Measurements from ENCODE around the gene RFX5. TPM values are rescaled to one million over a fixed set of nuclear protein-coding genes. Genes with fewer than 3 reads are reported as not detected.

The RFX5 gene
- total and polyA plus RNA-seq, 2 experiments from 2014 or later = 13.3 to 44.5 TPM

DNA sequence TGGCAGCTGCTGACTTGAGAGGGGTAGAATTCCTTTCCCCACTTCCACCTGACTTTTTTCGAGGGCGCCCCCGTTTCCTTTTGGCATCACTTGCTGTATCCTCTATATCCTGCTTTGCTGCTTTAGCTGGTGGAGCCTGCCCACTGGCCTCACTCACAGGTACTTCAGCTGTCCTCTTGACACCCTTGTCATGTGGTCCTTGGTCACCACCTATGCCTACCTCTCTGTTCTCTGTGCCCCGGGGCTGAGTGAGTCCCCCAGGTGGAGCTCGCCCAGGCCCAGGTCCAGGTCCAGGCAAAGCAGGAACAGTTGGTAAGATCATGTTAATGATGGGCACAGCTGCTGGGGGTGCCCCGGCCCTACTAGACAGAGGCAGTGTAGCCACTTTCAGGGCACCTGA is 4.5 kb downstream of the RFX5 start:
- H3K27ac ChIP-seq (ENCODE audit: low read depth) = no peak overlapping the region
- peaks cover 43% of the 10 kb centered on the region for H3K36me3 Mint-ChIP-seq (ENCODE audit: low read depth)
- peaks cover 10% of the 10 kb centered on the region; the same call in 1 of the 2 replicates for H3K36me3 ChIP-seq (ENCODE audit: insufficient read depth)
- H4K20me1 ChIP-seq (replicated peaks; ENCODE audit: insufficient read depth) = no peaks in the 10 kb centered on the region; the same call in 1 of the 2 replicates
- no peaks in the 10 kb centered on the region for H3K9me2 ChIP-seq (ENCODE audit: insufficient read depth)
- no peak for DNase-seq (ENCODE audit: low spot score)
- H3K79me2 ChIP-seq (replicated peaks; ENCODE audit: insufficient read depth) = peaks cover 16% of the 10 kb centered on the region
- H3K27me3 Mint-ChIP-seq (ENCODE audit: insufficient read depth, low read depth, poor library complexity) = peaks cover 15% of the 10 kb centered on the region
- no peak overlapping the region for H2AFZ ChIP-seq
- peak overlapping the region; percentile 88 for H3K27ac Mint-ChIP-seq
- no peak overlapping the region for H3K4me3 ChIP-seq
- peaks cover 17% of the 10 kb centered on the region for H3K4me1 Mint-ChIP-seq
- no peak overlapping the region for H3K4me3 Mint-ChIP-seq
- TF ChIP-seq, protein P1, sequence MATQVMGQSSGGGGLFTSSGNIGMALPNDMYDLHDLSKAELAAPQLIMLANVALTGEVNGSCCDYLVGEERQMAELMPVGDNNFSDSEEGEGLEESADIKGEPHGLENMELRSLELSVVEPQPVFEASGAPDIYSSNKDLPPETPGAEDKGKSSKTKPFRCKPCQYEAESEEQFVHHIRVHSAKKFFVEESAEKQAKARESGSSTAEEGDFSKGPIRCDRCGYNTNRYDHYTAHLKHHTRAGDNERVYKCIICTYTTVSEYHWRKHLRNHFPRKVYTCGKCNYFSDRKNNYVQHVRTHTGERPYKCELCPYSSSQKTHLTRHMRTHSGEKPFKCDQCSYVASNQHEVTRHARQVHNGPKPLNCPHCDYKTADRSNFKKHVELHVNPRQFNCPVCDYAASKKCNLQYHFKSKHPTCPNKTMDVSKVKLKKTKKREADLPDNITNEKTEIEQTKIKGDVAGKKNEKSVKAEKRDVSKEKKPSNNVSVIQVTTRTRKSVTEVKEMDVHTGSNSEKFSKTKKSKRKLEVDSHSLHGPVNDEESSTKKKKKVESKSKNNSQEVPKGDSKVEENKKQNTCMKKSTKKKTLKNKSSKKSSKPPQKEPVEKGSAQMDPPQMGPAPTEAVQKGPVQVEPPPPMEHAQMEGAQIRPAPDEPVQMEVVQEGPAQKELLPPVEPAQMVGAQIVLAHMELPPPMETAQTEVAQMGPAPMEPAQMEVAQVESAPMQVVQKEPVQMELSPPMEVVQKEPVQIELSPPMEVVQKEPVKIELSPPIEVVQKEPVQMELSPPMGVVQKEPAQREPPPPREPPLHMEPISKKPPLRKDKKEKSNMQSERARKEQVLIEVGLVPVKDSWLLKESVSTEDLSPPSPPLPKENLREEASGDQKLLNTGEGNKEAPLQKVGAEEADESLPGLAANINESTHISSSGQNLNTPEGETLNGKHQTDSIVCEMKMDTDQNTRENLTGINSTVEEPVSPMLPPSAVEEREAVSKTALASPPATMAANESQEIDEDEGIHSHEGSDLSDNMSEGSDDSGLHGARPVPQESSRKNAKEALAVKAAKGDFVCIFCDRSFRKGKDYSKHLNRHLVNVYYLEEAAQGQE (IDR thresholded peaks at IDR 0.05; ENCODE audit: unreplicated experiment) = no peak
- TF ChIP-seq, protein P2, sequence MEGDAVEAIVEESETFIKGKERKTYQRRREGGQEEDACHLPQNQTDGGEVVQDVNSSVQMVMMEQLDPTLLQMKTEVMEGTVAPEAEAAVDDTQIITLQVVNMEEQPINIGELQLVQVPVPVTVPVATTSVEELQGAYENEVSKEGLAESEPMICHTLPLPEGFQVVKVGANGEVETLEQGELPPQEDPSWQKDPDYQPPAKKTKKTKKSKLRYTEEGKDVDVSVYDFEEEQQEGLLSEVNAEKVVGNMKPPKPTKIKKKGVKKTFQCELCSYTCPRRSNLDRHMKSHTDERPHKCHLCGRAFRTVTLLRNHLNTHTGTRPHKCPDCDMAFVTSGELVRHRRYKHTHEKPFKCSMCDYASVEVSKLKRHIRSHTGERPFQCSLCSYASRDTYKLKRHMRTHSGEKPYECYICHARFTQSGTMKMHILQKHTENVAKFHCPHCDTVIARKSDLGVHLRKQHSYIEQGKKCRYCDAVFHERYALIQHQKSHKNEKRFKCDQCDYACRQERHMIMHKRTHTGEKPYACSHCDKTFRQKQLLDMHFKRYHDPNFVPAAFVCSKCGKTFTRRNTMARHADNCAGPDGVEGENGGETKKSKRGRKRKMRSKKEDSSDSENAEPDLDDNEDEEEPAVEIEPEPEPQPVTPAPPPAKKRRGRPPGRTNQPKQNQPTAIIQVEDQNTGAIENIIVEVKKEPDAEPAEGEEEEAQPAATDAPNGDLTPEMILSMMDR (conservative IDR thresholded peaks at IDR 0.05; ENCODE audit: low read depth in 2 of 2) = no peak
- TF ChIP-seq, protein P3, sequence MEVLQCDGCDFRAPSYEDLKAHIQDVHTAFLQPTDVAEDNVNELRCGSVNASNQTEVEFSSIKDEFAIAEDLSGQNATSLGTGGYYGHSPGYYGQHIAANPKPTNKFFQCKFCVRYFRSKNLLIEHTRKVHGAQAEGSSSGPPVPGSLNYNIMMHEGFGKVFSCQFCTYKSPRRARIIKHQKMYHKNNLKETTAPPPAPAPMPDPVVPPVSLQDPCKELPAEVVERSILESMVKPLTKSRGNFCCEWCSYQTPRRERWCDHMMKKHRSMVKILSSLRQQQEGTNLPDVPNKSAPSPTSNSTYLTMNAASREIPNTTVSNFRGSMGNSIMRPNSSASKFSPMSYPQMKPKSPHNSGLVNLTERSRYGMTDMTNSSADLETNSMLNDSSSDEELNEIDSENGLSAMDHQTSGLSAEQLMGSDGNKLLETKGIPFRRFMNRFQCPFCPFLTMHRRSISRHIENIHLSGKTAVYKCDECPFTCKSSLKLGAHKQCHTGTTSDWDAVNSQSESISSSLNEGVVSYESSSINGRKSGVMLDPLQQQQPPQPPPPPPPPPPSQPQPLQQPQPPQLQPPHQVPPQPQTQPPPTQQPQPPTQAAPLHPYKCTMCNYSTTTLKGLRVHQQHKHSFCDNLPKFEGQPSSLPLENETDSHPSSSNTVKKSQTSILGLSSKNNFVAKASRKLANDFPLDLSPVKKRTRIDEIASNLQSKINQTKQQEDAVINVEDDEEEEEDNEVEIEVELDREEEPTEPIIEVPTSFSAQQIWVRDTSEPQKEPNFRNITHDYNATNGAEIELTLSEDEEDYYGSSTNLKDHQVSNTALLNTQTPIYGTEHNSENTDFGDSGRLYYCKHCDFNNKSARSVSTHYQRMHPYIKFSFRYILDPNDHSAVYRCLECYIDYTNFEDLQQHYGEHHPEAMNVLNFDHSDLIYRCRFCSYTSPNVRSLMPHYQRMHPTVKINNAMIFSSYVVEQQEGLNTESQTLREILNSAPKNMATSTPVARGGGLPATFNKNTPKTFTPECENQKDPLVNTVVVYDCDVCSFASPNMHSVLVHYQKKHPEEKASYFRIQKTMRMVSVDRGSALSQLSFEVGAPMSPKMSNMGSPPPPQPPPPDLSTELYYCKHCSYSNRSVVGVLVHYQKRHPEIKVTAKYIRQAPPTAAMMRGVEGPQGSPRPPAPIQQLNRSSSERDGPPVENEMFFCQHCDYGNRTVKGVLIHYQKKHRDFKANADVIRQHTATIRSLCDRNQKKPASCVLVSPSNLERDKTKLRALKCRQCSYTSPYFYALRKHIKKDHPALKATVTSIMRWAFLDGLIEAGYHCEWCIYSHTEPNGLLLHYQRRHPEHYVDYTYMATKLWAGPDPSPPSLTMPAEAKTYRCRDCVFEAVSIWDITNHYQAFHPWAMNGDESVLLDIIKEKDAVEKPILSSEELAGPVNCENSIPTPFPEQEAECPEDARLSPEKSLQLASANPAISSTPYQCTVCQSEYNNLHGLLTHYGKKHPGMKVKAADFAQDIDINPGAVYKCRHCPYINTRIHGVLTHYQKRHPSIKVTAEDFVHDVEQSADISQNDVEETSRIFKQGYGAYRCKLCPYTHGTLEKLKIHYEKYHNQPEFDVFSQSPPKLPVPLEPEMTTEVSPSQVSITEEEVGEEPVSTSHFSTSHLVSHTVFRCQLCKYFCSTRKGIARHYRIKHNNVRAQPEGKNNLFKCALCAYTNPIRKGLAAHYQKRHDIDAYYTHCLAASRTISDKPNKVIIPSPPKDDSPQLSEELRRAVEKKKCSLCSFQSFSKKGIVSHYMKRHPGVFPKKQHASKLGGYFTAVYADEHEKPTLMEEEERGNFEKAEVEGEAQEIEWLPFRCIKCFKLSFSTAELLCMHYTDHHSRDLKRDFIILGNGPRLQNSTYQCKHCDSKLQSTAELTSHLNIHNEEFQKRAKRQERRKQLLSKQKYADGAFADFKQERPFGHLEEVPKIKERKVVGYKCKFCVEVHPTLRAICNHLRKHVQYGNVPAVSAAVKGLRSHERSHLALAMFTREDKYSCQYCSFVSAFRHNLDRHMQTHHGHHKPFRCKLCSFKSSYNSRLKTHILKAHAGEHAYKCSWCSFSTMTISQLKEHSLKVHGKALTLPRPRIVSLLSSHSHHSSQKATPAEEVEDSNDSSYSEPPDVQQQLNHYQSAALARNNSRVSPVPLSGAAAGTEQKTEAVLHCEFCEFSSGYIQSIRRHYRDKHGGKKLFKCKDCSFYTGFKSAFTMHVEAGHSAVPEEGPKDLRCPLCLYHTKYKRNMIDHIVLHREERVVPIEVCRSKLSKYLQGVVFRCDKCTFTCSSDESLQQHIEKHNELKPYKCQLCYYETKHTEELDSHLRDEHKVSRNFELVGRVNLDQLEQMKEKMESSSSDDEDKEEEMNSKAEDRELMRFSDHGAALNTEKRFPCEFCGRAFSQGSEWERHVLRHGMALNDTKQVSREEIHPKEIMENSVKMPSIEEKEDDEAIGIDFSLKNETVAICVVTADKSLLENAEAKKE (CRISPR knock-in tag; IDR thresholded peaks at IDR 0.05) = no peak
- TF ChIP-seq EZH2 (IDR thresholded peaks at IDR 0.05; ENCODE audit: low read depth, unreplicated experiment) = no peak
- no peak for TF ChIP-seq JUNB (IDR thresholded peaks at IDR 0.05; ENCODE audit: unreplicated experiment)
- no peak for TF ChIP-seq NANOG (IDR thresholded peaks at IDR 0.05; ENCODE audit: borderline replicate concordance)
- H3K4me1 ChIP-seq (ENCODE audit: insufficient read depth) = peaks cover 9% of the 10 kb centered on the region
- no peak overlapping the region for H3K4me2 ChIP-seq
- H3K27me3 ChIP-seq (ENCODE audit: insufficient read depth) = no peaks in the 10 kb centered on the region
- no peaks in the 10 kb centered on the region for H3K9me3 Mint-ChIP-seq
- peaks cover 17% of the 10 kb centered on the region; the same call in 1 of the 2 replicates for H3F3A ChIP-seq (replicated peaks; ENCODE audit: low read depth)
- ATAC-seq = no peak
